Umbilical cord (tissue), 2 donors: Measurements from ENCODE around the gene PARD6G. TPM values are rescaled to one million over a fixed set of nuclear protein-coding genes. Genes with fewer than 3 reads are reported as not detected.
"Not testable (repeated sequence)": the region's sequence is repeated elsewhere in the genome, so short reads cannot be mapped to it uniquely, and the experiment has no call there.

Source experiments
- DNase-seq: peaks from one replicate; pipeline ENCODE4 v3.0.0-alpha.2; 2015; ENCODE audit warnings: low spot score
- total RNA-seq: library from RNA; depleted of rRNA; stranded (reverse); fragments of >200 nt; gene quantifications from one replicate; pipeline ENCODE4 v1.2.3, GENCODE V29; 2014; ENCODE audit warnings: low replicate concordance; ENCODE audit not compliant: insufficient read depth

Gene PARD6G
- 12.8 TPM for total RNA-seq

DNA sequence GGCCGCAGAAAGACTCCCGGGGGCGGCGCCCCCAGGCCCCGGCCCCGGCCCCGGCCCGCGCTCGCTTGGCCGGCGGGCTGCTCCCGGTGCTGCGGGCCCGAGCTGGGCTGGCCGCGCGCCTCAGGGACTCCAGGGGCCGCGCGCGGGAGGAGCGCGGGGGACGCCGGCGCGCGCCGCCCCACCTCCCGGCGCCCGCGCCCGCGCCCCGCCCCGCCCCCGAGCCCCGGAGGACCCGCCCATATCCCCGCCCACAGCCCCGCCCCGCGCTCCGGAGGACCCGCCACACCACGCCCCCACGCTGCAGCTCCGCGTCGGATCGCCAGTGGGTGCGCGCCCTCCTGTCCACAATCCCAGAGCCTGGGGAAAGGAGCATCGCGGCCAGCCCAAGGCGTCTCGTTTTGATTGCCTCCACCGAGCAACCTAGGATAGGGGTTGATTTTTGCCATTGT, at the start of gene PARD6G:
Gene PARD6G, minus strand, starts transcription at position 122 of the 449 bp plus-strand sequence. CDS start 166 bp downstream, outside the sequence.
- DNase-seq: peak; percentile 76

DNA sequence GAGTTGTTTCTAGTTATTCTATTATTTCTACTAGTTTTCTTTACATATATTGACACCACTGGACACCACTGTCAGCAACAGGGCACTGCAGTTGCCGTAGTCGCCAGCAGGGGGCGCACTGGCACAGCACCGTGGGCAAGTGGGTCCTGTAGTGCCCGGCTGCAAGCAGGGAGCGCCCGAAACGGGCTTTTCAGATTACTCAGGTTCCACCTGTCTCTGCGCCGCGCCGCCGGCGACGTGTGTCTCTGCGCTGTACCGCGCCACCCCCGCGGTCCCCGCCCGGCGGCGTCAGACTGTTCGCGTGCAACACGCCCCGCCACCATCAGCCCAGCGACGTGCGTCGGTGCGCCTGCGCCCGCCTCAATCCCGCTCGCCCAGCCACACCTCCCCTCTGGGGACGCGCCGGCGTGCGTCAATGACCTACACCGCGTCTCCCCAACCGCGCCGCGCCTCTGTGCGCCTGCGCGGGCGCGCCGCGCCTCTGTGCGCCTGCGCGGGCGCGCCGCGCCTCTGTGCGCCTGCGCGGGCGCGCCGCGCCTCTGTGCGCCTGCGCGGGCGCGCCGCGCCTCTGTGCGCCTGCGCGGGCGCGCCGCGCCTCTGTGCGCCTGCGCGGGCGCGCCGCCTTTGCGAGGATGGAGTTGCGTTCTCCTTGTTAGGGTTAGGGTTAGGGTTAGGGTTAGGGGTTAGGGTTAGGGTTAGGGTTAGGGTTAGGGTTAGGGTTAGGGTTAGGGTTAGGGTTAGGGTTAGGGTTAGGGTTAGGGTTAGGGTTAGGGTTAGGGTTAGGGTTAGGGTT, 15.1 kb upstream of the PARD6G start:
- not testable (repeated sequence) for DNase-seq

- DNase-seq: no peak
These were observed 12.3 kb upstream of the PARD6G start for GRCh38 chr18:80259610-80260009.

- DNase-seq: no peak
These were observed 11.3 kb upstream of the PARD6G start for GRCh38 chr18:80258640-80259039.

GRCh38 chr18:80257579-80258543, 10.5 kb upstream of the PARD6G start:
- DNase-seq: peak; percentile 64

DNA sequence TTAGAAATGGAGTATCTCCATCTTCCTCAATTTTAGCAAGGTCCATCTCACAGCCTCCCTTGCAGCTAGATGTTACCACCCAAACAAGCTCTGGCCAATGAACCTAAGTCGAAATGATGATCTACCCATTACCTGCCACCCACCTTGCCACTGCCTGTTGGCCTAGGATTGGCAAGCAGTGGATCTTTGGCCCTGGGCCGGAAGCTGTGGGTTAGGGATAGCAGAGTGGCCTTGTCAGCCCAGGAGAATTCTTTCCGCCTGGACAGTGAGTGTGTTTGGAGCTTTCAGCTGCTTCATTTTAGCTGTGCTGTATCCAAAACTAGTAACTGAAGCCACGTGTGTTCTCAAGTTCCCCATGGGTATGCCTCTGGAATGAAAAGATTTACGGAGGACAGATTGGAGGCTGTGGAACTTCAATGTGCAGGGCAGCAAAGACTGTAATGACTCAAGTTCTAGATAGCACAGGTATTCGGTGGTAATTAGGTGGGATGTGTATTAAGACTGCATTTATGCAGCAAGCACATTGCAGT, 7.7 kb upstream of the PARD6G start:
- DNase-seq: no peak

GRCh38 chr18:80253871-80254492, 6.7 kb upstream of the PARD6G start:
- no peak for DNase-seq

DNA sequence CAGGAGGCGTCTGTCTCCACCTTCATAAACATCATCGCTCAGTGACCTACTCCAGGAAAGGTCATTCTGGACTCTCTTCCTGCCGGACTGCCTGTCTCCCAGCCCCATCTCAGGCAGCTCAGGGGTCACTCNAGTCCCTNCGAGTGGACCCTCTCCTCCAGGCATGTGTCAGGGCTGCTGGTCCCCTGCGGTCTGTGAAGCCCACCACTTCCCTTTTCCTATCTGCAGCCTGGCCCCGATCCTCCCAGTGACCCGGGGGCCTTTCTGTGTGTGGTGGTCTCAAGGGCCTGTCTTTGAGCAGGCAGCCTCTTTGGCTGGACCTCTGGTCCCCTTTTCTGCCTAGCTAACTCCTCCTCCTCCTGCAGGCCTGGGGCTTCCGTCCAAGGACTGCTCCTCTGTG, 5.9 kb upstream of the PARD6G start:
- DNase-seq: no peak

GRCh38 chr18:80252136-80252535, 4.8 kb upstream of the PARD6G start:
- DNase-seq: no peak

- no peak for DNase-seq
These were observed 4.4 kb upstream of the PARD6G start for GRCh38 chr18:80251700-80252099.

DNA sequence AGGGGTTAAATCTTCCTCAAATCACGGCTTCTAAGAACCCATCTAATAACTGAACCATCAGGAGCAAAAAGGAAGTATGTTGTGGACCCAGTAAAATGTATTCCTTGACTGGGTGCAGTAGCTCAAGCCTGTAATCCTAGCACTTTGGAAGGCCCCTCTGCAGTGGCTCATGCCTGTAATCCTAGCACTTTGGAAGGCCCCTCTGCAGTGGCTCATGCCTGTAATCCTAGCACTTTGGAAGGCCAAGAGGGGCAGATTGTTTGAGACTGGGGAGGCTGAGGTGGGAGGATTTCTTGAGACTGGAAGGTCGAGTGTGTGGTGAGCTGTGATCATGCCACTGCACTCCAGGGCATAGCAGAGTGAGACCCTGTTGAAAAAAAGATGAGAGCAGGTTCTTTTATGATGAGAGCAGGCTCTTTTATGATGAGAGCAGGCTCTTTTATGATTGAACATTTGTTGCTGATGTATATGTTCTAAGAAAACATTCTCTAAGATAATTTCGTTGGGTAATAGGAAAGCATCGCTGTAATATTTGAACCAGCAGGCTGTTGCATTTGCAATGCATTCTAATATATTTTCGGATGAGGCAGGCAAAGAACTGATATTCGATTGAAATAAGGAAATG, 3.5 kb upstream of the PARD6G start:
- no peak for DNase-seq

- no peak for DNase-seq
These were observed 2.1 kb upstream of the PARD6G start for GRCh38 chr18:80249217-80250093.

- peak; percentile 61 for DNase-seq
These were observed 595 bp downstream of the PARD6G start for GRCh38 chr18:80246445-80247392.

DNA sequence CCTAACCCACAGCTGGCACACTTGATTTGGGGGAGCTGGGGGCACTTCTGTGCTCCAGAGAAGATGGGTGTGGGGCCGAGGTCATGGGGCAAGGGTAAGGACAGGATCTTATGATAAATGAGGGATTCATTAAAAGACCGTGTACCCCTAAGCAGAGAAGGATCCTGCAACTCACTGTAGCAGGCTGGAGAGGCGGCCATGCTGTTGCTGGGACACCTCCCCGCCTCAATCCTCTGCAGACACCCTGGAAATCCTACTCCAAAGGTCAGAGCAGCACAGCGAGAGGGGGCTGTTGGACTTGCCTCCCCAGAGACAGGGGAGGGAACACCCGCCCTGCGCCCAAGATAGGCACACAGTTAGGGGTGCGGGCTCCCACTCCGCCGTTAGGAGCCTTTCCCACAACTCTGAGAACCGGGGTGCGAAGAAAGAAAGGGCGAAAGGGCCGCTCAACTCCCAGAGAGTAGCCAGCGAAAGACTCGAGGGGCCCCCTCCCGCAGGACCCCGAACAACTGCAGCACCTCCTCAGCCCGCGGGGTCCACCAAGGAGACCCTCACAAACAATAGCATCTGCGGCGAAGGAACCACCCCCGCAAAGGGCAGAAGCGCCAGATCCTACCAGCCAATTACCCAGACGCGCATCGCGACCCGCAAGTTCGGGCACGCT, 1.4 kb downstream of the PARD6G start:
- no peak for DNase-seq

DNA sequence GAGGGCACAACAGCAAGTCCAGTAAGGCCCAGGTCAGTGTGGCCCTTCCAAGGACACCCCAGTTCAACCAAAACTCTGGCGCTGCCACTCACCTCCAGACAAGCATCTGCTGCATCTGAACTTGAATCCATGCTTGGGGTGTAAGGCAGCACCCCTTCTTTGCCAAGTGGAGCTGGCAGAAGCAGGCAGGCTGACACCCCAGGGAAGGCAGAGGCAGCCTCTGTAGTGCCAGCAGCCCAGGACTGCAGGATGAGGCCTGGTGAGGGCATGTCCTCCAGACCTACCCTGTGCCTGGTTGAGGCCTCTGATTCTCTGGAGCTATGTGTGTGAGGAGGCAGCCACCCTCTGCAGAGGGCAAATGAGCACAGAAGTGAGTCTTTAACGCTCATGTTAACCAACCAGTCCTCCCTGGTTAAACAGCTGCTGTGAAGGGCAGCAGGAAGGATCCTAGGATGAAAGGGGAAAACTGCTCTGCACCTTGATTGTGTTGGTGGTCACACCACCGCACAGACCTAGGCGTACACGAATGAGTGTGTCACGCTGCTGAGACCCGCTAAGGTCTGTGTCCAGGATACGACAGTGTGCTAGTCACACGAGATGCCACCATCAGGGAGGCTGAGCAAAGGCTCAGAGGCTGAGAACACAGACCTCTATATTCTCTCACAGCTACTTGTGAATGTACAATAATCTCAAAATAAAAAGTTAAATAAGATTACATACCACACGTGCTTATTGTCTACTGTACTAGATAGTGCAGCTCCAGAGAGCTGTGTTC, 2.2 kb downstream of the PARD6G start:
- DNase-seq: no peak

GRCh38 chr18:80244167-80244566, 3.1 kb downstream of the PARD6G start:
- DNase-seq: no peak

DNA sequence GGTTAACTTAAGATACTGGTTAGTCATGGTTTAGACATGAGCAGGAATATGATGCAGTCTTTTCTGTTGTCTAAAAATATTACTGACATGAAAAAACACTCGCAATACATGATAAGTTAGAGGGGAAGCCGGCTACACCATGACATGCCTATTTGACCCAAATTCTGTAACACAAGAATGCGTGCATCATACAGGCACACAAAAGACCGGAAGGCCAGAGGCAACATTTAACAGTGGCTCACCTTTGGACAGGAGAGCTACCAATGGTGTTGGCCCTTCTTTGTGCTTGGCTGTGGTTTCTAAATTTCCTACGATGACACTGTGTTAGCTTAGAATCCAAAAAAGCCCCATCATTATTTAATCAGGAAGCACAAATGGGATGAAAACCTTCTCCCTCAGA, 4.1 kb downstream of the PARD6G start:
- no peak for DNase-seq
